HEK293 (cell line): ENCODE data around the gene PTPRN2.

Experiments
- CTCF ChIA-PET: fragments of 350-600 bp; formaldehyde crosslinking; extraction: SDS; loops from one replicate; lab custom pipeline; 2021; ENCODE audit warnings: antibody characterized with exemption; lab: Yijun Ruan, JAX
- POLR2A ChIA-PET: fragments of 300-600 bp; formaldehyde crosslinking; extraction: SDS; loops from one replicate; lab custom pipeline; 2020; ENCODE audit warnings: antibody characterized with exemption, inconsistent platforms; lab: Yijun Ruan, JAX
- H3K27ac ChIP-seq: fragments of 200-500 bp; sonication (Bioruptor generic); 2 replicates; pipeline ENCODE4 v1.5.1; 2014; ENCODE audit warnings: low read depth, low read length, control low read depth, inconsistent platforms; ENCODE audit errors: extremely low read depth
- H3K36me3 ChIP-seq, 2 experiments: fragments of 200-500 bp in 1 of 2; sonication (Bioruptor generic) in 1 of 2; 1 replicate in 1 of 2; 2 replicates in 1 of 2; pipeline ENCODE4 v1.5.1; 2014 to 2017; ENCODE audit warnings: inconsistent platforms in 2 of 2, low read length in 2 of 2; ENCODE audit not compliant: control insufficient read depth in 2 of 2, insufficient read depth in 1 of 2
- H3K4me1 ChIP-seq: fragments of 200-500 bp; sonication (Bioruptor generic); 2 replicates; pipeline ENCODE4 v1.5.1; 2014; ENCODE audit warnings: mild to moderate bottlenecking, low read length, inconsistent platforms; ENCODE audit not compliant: control insufficient read depth, insufficient read depth
- H3K4me3 ChIP-seq: 2 replicates; pipeline ENCODE4 v1.5.1; 2011; ENCODE audit warnings: low read depth, mild to moderate bottlenecking, control low read depth, low read length, moderate library complexity
- H3K9me3 ChIP-seq: fragments of 200-500 bp; sonication (Bioruptor generic); 2 replicates; pipeline ENCODE4 v1.5.1; 2014; ENCODE audit warnings: low read depth, low read length, inconsistent platforms; ENCODE audit not compliant: control insufficient read depth, insufficient read depth
- EGR2 ChIP-seq: fragments of 450-650 bp; formaldehyde crosslinking; IDR thresholded peaks from 2 replicates; pipeline ENCODE4 v1.5.1; 2016; ENCODE audit warnings: low read depth, missing biosample characterization, missing genetic modification characterization
- GLI4 ChIP-seq: fragments of 450-650 bp; formaldehyde crosslinking; IDR thresholded peaks from 2 replicates; pipeline ENCODE4 v1.5.1; 2016; ENCODE audit warnings: missing biosample characterization, missing genetic modification characterization
- HOXA7 ChIP-seq: sonication (generic); formaldehyde crosslinking; IDR thresholded peaks from 2 replicates; pipeline ENCODE4 v1.8.1; 2022; ENCODE audit warnings: missing genetic modification reagents, borderline replicate concordance
- IKZF3 ChIP-seq: fragments of 450-650 bp; IDR thresholded peaks from 2 replicates; pipeline ENCODE4 v1.5.0; 2018; ENCODE audit warnings: missing biosample characterization, mild to moderate bottlenecking, missing genetic modification characterization, moderate library complexity
- KLF7 ChIP-seq: fragments of 450-650 bp; formaldehyde crosslinking; IDR thresholded peaks from 2 replicates; pipeline ENCODE4 v1.5.1; 2016; ENCODE audit warnings: missing biosample characterization, missing genetic modification characterization, borderline replicate concordance
- OSR2 ChIP-seq: fragments of 450-650 bp; formaldehyde crosslinking; IDR thresholded peaks from 2 replicates; pipeline ENCODE4 v1.5.1; 2016; ENCODE audit warnings: missing biosample characterization, missing genetic modification characterization
- ZBTB21 ChIP-seq: fragments of 450-650 bp; formaldehyde crosslinking; IDR thresholded peaks from 2 replicates; pipeline ENCODE4 v1.5.1; 2017; ENCODE audit warnings: missing biosample characterization, missing genetic modification characterization
- ZFHX2 ChIP-seq: fragments of 450-650 bp; formaldehyde crosslinking; conservative IDR thresholded peaks from 2 replicates; pipeline ENCODE4 v1.5.1; 2016; ENCODE audit warnings: missing biosample characterization, missing genetic modification characterization
- ZNF157 ChIP-seq: fragments of 450-650 bp; formaldehyde crosslinking; IDR thresholded peaks from 2 replicates; pipeline ENCODE4 v1.5.1; 2016; ENCODE audit warnings: missing biosample characterization, missing genetic modification characterization
- ZNF175 ChIP-seq: fragments of 450-650 bp; formaldehyde crosslinking; IDR thresholded peaks from 2 replicates; pipeline ENCODE4 v1.5.1; 2016; ENCODE audit warnings: missing biosample characterization, missing genetic modification characterization
- ZNF2 ChIP-seq: fragments of 450-650 bp; formaldehyde crosslinking; IDR thresholded peaks from 2 replicates; pipeline ENCODE4 v1.5.1; 2016; ENCODE audit warnings: missing biosample characterization, missing genetic modification characterization
- ZNF23 ChIP-seq: fragments of 450-650 bp; formaldehyde crosslinking; IDR thresholded peaks from 2 replicates; pipeline ENCODE4 v1.5.1; 2016; ENCODE audit warnings: missing biosample characterization, missing genetic modification characterization, borderline replicate concordance
- ZNF24 ChIP-seq: fragments of 450-650 bp; formaldehyde crosslinking; IDR thresholded peaks from 2 replicates; pipeline ENCODE4 v1.5.1; 2016; ENCODE audit warnings: missing biosample characterization, missing genetic modification characterization
- ZNF292 ChIP-seq: fragments of 450-650 bp; formaldehyde crosslinking; IDR thresholded peaks from 2 replicates; pipeline ENCODE4 v1.5.1; 2016; ENCODE audit warnings: low read depth, missing biosample characterization, missing genetic modification characterization, borderline replicate concordance
- ZNF341 ChIP-seq: fragments of 450-650 bp; formaldehyde crosslinking; IDR thresholded peaks from 2 replicates; pipeline ENCODE4; 2016; ENCODE audit warnings: low read depth, missing biosample characterization, missing genetic modification characterization
- ZNF354C ChIP-seq: fragments of 450-650 bp; formaldehyde crosslinking; IDR thresholded peaks from 2 replicates; pipeline ENCODE4 v1.5.1; 2016; ENCODE audit warnings: missing biosample characterization, missing genetic modification characterization, low read depth, borderline replicate concordance
- ZNF423 ChIP-seq: fragments of 450-650 bp; formaldehyde crosslinking; IDR thresholded peaks from 2 replicates; pipeline ENCODE4 v1.5.1; 2016; ENCODE audit warnings: missing biosample characterization, missing genetic modification characterization
- ZNF501 ChIP-seq: fragments of 450-650 bp; formaldehyde crosslinking; IDR thresholded peaks from 2 replicates; pipeline ENCODE4 v1.5.1; 2016; ENCODE audit warnings: missing biosample characterization, missing genetic modification characterization
- ZNF529 ChIP-seq: fragments of 450-650 bp; formaldehyde crosslinking; IDR thresholded peaks from 2 replicates; pipeline ENCODE4 v1.5.1; 2017; ENCODE audit warnings: missing genetic modification characterization, missing biosample characterization; ENCODE audit not compliant: insufficient replicate concordance
- ZNF530 ChIP-seq: fragments of 450-650 bp; formaldehyde crosslinking; IDR thresholded peaks from 2 replicates; pipeline ENCODE4 v1.5.1; 2016; ENCODE audit warnings: low read depth, missing biosample characterization, missing genetic modification characterization
- ZNF558 ChIP-seq: fragments of 450-650 bp; formaldehyde crosslinking; IDR thresholded peaks from 2 replicates; pipeline ENCODE4 v1.5.1; 2016; ENCODE audit warnings: missing biosample characterization, missing genetic modification characterization
- ZNF571 ChIP-seq: fragments of 450-650 bp; formaldehyde crosslinking; IDR thresholded peaks from 2 replicates; pipeline ENCODE4 v1.5.0; 2017; ENCODE audit warnings: missing biosample characterization, missing genetic modification characterization
- ZNF596 ChIP-seq: fragments of 450-650 bp; IDR thresholded peaks from 2 replicates; pipeline ENCODE4 v1.5.0; 2018; ENCODE audit warnings: missing biosample characterization, mild to moderate bottlenecking, missing genetic modification characterization, moderate library complexity
- ZNF610 ChIP-seq: fragments of 450-650 bp; formaldehyde crosslinking; IDR thresholded peaks from 2 replicates; pipeline ENCODE4 v1.5.1; 2016; ENCODE audit warnings: missing biosample characterization, missing genetic modification characterization, borderline replicate concordance
- ZNF654 ChIP-seq: fragments of 450-650 bp; formaldehyde crosslinking; IDR thresholded peaks from 2 replicates; pipeline ENCODE4 v1.5.1; 2016; ENCODE audit warnings: low read depth, missing biosample characterization, missing genetic modification characterization
- ZNF670 ChIP-seq: fragments of 450-650 bp; formaldehyde crosslinking; IDR thresholded peaks from 2 replicates; pipeline ENCODE4 v1.5.1; 2016; ENCODE audit warnings: missing biosample characterization, missing genetic modification characterization, low read depth
- ZSCAN30 ChIP-seq: fragments of 450-650 bp; IDR thresholded peaks from 2 replicates; pipeline ENCODE4 v1.5.1; 2018; ENCODE audit warnings: missing biosample characterization, mild to moderate bottlenecking, missing genetic modification characterization, moderate library complexity
- TF ChIP-seq, protein P1 (sequence below): fragments of 450-650 bp; formaldehyde crosslinking; IDR thresholded peaks from 2 replicates; pipeline ENCODE4 v1.5.1; 2016; ENCODE audit warnings: missing biosample characterization, missing genetic modification characterization

The PTPRN2 gene

GRCh38 chr7:157674715-157675426 lies 912.8 kb downstream of the PTPRN2 start:
- TF ChIP-seq ZBTB21 (no peak), EGR2 (tag by site-specific recombination) (peak; percentile 29; the same call in 1 of the 2 replicates), ZFHX2 (tag by site-specific recombination) (peak; percentile 64), HOXA7 (no peak), ZNF610 (no peak), ZNF157 (no peak), ZNF571 (no peak)
- ChIA-PET CTCF (no interaction called here), POLR2A (no interaction called here)
- Histone ChIP-seq H3K9me3 (no peaks in the 10 kb centered on the region), H3K27ac (no peak overlapping the region), H3K4me1 (no peaks in the 10 kb centered on the region), H3K4me3 (no peak overlapping the region), H3K36me3 (no peaks in the 10 kb centered on the region)

DNA sequence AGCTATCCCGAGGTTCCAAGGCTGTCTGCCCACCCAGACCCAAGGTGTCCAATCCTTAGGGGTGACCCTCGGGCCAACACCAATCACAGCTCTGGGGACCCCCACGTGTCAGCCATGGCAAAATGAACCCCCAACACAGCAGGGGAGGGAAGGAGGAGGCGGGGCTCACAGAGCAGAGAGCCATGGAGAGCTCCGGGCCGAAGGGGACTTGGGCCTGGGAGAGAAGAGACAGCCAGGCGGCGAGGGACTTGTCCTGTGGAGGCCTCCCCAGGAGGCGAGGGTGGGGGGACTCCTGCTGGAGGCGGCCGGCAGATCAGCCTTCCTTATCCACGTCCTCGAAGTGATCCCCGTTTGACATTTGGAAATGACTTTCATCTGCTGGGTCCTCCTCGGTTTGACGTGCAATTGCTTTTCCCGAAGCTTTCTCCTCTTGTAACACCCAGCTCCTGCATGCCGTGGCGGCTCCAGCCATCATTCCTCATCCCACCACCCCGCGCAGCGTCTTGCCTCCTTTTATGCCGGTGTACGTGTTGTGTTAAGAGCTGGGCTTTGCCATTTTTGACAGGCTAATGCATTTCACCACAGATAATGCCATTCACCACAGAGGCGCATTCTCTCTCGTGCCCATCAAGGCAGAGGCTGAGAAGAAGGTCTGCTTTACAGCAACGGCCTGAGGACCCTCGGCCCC lies 913.5 kb downstream of the PTPRN2 start:
- CTCF ChIA-PET, result no interaction called here
- H3K9me3 ChIP-seq, result no peaks in the 10 kb centered on the region

GRCh38 chr7:157673573-157673972 lies 914.0 kb downstream of the PTPRN2 start:
- Histone ChIP-seq H3K9me3 (no peaks in the 10 kb centered on the region), H3K36me3 (no peaks in the 10 kb centered on the region), H3K4me3 (no peak overlapping the region), H3K4me1 (no peaks in the 10 kb centered on the region), H3K27ac (no peak overlapping the region)
- ChIA-PET POLR2A (no interaction called here), CTCF (no interaction called here)
- TF ChIP-seq ZSCAN30 (no peak), ZNF596 (tag by site-specific recombination) (no peak), GLI4 (tag by site-specific recombination) (no peak), ZNF24 (tag by site-specific recombination) (no peak), HOXA7 (no peak), ZNF2 (tag by site-specific recombination) (no peak), IKZF3 (tag by site-specific recombination) (no peak), ZNF501 (tag by site-specific recombination) (no peak)

More for the DNA sequence above, 913.5 kb downstream of the PTPRN2 start:
- H3K4me1 ChIP-seq, result no peaks in the 10 kb centered on the region
- POLR2A ChIA-PET, result no interaction called here
- TF ChIP-seq ZNF571, result no peak
- H3K36me3 ChIP-seq, result no peaks in the 10 kb centered on the region
- H3K27ac ChIP-seq, result no peak overlapping the region
- no peak overlapping the region for H3K4me3 ChIP-seq

DNA sequence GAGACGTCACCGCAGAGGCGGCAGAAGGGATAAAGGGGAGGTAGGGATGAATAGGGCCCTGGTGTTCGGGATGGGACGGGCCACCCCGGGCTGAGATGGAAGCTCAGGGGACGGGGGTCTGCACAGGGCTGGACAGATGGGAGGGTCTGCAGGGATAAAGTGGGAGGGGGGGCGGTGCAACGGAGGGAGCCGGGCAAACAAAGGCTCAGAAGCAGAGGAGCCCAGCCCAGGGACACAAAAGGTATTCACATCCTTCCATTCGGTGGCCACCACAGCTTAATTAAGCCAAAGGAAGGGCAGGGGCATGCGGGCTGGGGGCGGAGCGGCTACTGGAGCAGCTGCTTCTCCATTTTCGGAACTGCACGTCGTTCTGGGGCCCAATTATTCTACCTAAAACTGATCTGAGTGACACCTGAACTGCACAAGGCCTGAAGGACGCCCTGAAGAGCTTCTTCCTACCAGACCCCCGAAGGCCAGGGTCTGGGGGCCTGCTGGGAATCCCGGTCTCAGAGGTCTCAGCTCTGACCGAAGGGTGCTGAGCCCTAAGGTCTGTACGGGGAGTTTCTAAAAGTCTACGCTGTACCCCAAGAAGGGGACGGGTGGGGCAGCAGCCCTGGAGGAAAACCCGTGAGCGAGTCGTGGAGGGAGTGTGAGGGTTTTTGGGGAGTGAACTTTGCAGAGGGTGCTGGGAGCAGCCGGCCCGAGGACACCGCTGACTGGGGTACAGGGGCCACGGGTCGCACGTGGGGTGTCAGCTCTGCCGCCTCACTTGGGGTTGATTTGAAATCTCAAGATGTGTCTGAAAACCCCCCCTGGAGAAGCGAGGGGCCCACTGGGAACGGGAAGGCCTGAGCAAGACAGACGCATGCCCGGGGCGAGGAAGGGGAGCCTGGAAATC lies 916.0 kb downstream of the PTPRN2 start:
- Histone ChIP-seq H3K9me3 (no peaks in the 10 kb centered on the region), H3K36me3 (no peaks in the 10 kb centered on the region), H3K27ac (no peak overlapping the region), H3K4me3 (no peak overlapping the region), H3K4me1 (no peaks in the 10 kb centered on the region)
- POLR2A ChIA-PET, result no interaction called here
- CTCF ChIA-PET, result no interaction called here
- TF ChIP-seq, protein P1, sequence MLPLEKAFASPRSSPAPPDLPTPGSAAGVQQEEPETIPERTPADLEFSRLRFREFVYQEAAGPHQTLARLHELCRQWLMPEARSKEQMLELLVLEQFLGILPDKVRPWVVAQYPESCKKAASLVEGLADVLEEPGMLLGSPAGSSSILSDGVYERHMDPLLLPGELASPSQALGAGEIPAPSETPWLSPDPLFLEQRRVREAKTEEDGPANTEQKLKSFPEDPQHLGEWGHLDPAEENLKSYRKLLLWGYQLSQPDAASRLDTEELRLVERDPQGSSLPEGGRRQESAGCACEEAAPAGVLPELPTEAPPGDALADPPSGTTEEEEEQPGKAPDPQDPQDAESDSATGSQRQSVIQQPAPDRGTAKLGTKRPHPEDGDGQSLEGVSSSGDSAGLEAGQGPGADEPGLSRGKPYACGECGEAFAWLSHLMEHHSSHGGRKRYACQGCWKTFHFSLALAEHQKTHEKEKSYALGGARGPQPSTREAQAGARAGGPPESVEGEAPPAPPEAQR (tag by site-specific recombination), result no peak
- no peak for TF ChIP-seq OSR2
- TF ChIP-seq ZNF670, result no peak
- TF ChIP-seq ZNF530 (tag by site-specific recombination), result no peak
- TF ChIP-seq ZNF423, result no peak
- TF ChIP-seq KLF7 (tag by site-specific recombination), result no peak
- no peak for TF ChIP-seq ZNF23 (tag by site-specific recombination)
- no peak for TF ChIP-seq ZNF175 (tag by site-specific recombination)
- no peak for TF ChIP-seq ZNF341
- no peak for TF ChIP-seq ZNF354C (tag by site-specific recombination)
- TF ChIP-seq ZNF529 (tag by site-specific recombination), result no peak
- no peak for TF ChIP-seq ZNF558
- TF ChIP-seq ZNF292 (tag by site-specific recombination), result no peak
- no peak for TF ChIP-seq ZNF654 (tag by site-specific recombination)
